ENCODE results near the gene ELN. TPM values are rescaled to one million over a fixed set of nuclear protein-coding genes. Genes with fewer than 3 reads are reported as not detected.
"Not testable (repeated sequence)": the region's sequence is repeated elsewhere in the genome, so short reads cannot be mapped to it uniquely, and the experiment has no call there.

Gene ELN
- polyA plus RNA-seq (2013, experiment 1 of 4), result 1.4 TPM
- 1.9 TPM for polyA plus RNA-seq (2013, experiment 2 of 4)
- polyA plus RNA-seq (2013, experiment 3 of 4), result 2.3 TPM
- polyA plus RNA-seq (2013, experiment 4 of 4), result 3.9 TPM

DNA sequence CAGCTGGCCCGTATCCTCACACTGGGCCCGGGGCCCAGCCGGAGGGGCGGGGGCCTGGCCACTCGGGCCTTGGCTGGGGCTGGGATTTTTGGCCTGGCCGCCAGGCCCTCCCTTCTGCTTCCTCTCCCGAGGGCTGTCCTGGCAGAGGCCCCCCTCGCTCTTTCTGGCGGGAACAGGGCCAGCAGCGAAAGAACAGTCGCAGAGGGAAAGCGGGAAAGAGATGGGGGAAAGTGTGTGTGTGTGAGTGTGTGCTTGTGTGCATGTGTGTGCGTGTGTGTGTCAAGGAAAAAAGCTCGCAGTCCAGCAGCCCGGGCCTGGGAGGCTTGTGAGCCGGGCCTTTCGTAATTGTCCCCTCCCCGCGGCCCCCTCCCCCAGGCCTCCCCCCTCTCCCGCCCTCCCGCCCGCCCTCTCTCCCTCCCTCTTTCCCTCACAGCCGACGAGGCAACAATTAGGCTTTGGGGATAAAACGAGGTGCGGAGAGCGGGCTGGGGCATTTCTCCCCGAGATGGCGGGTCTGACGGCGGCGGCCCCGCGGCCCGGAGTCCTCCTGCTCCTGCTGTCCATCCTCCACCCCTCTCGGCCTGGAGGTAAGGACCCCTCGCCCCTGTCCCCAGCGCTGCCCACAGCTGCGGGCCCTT is at the start of gene ELN:
TSS of gene ELN (plus strand) at position 491 of the 638 bp plus-strand sequence. CDS start at position 506, 15 bp downstream.
- Histone ChIP-seq H3K36me3 (ENCODE audit: control insufficient read depth, insufficient read depth, low read length) (no peaks in the 10 kb centered on the region), H3K27me3 (ENCODE audit: control insufficient read depth, insufficient read depth, low read length, poor library complexity, severe bottlenecking) (peaks cover 9% of the 10 kb centered on the region), H3K9me3 (ENCODE audit: control insufficient read depth, low read length) (no peaks in the 10 kb centered on the region), H3K4me1 (ENCODE audit: control insufficient read depth, insufficient read depth, low read length) (peaks cover 21% of the 10 kb centered on the region), H3K4me3 (ENCODE audit: insufficient read depth, low read depth, low read length) (no peak within 1 kb of the TSS), H3K27ac (ENCODE audit: insufficient read depth, low read depth, low read length, poor library complexity, severe bottlenecking) (no peak within 1 kb of the TSS)
- WGBS, 2 experiments, result 39% methylated on average over 32 of the region's 39 CpGs

DNA sequence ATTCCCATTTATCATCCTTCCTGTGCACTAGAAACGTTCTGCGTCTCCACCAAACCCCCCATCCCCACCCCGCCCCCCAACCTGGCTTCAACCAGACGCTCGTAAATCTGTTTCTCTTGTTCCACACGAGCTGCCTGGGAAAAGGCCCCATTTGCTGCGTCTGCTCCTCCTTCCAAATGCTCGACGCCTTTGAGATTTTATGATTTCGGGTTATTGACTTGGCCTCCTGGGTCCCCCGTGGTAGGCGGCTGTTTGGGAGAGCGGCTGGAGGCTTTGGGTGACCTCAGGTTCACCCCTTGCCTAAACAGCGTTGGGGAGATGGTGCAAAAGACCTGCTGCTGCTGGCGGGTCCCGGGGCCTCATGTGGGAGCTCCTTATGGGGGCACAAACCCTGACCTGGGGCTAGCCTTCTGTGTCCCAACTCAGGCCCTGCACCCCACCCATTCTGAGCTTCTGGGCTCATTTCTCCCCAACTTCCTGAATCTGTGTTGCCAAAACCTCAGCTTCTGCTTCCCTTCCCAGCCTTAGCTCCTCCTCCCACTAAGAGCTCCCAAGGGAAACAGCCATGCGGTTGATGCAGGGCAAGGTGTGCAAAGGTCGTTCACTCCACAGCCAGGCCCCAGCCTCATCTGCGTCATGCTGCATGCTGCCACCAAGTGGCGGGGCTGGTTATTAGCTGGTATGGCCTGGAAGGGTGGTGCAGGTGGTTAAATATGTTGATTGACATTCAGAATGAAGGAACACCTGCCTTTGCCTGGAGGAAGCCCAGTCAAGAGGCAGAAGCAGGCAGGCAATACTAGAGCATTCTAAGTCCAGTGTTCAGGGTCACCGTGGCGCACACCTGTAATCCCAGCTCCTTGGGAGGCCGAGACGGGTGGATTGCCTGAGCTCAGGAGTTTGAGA is 49.1 kb upstream of the ELN start:
- H3K27ac ChIP-seq (ENCODE audit: insufficient read depth, low read depth, low read length, poor library complexity, severe bottlenecking), result no peak overlapping the region
- no peaks in the 10 kb centered on the region for H3K9me3 ChIP-seq (ENCODE audit: control insufficient read depth, low read length)
- peaks cover 13% of the 10 kb centered on the region for H3K4me1 ChIP-seq (ENCODE audit: control insufficient read depth, insufficient read depth, low read length)
- 85 to 86% methylated on average over 24 of the region's 24 CpGs for WGBS, 2 experiments
- no peak overlapping the region for H3K4me3 ChIP-seq (ENCODE audit: insufficient read depth, low read depth, low read length)
- no peaks in the 10 kb centered on the region for H3K36me3 ChIP-seq (ENCODE audit: control insufficient read depth, insufficient read depth, low read length)
- H3K27me3 ChIP-seq (ENCODE audit: control insufficient read depth, insufficient read depth, low read length, poor library complexity, severe bottlenecking), result no peaks in the 10 kb centered on the region

DNA sequence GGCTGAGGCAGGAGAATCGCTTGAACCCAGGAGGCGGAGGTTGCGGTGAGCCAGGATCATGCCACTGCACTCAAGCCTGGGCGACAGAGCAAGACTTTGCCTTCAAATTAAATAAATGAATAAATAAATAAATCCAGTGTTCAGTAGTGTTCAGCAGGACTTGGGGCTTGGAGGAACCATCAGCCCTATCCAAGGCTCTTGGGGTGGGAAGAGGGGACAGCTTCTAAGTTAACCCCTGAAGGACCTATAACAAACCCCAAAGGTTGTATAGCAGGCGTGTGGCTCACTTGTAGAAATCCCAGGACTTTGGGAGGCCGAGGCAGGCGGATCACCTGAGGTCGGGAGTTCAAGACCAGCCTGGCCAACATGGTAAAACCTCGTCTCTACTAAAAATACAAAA is 48.3 kb upstream of the ELN start:
- 90 to 93% methylated on average over 8 to 9 of the region's 9 CpGs for WGBS, 2 experiments
- peaks cover 13% of the 10 kb centered on the region for H3K4me1 ChIP-seq (ENCODE audit: control insufficient read depth, insufficient read depth, low read length)
- H3K9me3 ChIP-seq (ENCODE audit: control insufficient read depth, low read length); H3K27me3 ChIP-seq (ENCODE audit: control insufficient read depth, insufficient read depth, low read length, poor library complexity, severe bottlenecking); H3K4me3 ChIP-seq (ENCODE audit: insufficient read depth, low read depth, low read length); H3K36me3 ChIP-seq (ENCODE audit: control insufficient read depth, insufficient read depth, low read length); H3K27ac ChIP-seq (ENCODE audit: insufficient read depth, low read depth, low read length, poor library complexity, severe bottlenecking): not testable (repeated sequence)

DNA sequence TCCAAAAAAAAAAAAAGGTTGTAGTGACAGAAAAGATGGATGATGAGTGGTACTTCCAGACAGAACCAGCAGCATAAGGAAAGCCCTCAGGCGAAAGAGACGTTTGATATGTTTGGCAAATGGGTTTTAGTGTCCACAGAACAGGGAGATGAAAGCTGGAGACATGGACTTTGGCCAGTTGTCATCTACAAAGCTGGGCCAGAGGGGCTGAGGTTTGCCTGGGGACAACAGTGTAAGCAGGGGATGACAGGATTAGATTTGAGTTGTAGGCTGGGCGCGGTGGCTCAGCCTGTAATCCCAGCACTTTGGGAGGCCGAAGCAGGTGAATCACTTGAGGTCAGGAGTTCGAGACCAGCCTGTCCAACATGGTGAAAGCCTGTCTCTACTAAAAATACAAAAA is 47.8 kb upstream of the ELN start:
- WGBS, 2 experiments, result 95 to 96% methylated on average over 6 of the region's 6 CpGs

DNA sequence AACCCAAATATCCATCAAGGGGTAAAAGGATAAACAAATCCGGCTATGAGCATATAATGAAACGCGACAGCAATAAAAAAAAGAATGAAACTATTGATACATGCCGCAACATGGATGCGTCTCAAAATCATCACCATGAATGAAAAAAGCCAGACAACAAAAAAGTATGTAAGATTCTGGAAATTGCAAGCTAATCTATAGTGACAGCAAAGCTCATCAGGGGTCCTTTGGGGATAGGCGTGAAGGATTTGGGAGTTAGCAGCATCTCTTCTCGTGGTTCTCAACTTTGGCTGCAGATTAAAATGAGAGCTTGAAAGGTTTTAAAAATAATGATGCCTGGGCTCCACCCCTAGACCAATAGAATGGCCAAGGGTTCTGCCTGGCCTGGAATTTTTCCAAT is 46.0 kb upstream of the ELN start:
- no peaks in the 10 kb centered on the region for H3K9me3 ChIP-seq (ENCODE audit: control insufficient read depth, low read length)
- WGBS, 2 experiments, result 87 to 88% methylated on average over 7 of the region's 7 CpGs
- no peak overlapping the region for H3K4me3 ChIP-seq (ENCODE audit: insufficient read depth, low read depth, low read length)
- no peak overlapping the region for H3K27ac ChIP-seq (ENCODE audit: insufficient read depth, low read depth, low read length, poor library complexity, severe bottlenecking)
- H3K4me1 ChIP-seq (ENCODE audit: control insufficient read depth, insufficient read depth, low read length), result peaks cover 11% of the 10 kb centered on the region
- H3K27me3 ChIP-seq (ENCODE audit: control insufficient read depth, insufficient read depth, low read length, poor library complexity, severe bottlenecking), result no peaks in the 10 kb centered on the region
- no peaks in the 10 kb centered on the region for H3K36me3 ChIP-seq (ENCODE audit: control insufficient read depth, insufficient read depth, low read length)

More for the DNA sequence above, 47.8 kb upstream of the ELN start:
- no peaks in the 10 kb centered on the region for H3K27me3 ChIP-seq (ENCODE audit: control insufficient read depth, insufficient read depth, low read length, poor library complexity, severe bottlenecking)
- H3K27ac ChIP-seq (ENCODE audit: insufficient read depth, low read depth, low read length, poor library complexity, severe bottlenecking), result no peak overlapping the region
- H3K4me1 ChIP-seq (ENCODE audit: control insufficient read depth, insufficient read depth, low read length), result peaks cover 13% of the 10 kb centered on the region
- no peaks in the 10 kb centered on the region for H3K36me3 ChIP-seq (ENCODE audit: control insufficient read depth, insufficient read depth, low read length)
- H3K4me3 ChIP-seq (ENCODE audit: insufficient read depth, low read depth, low read length), result no peak overlapping the region
- no peaks in the 10 kb centered on the region for H3K9me3 ChIP-seq (ENCODE audit: control insufficient read depth, low read length)

DNA sequence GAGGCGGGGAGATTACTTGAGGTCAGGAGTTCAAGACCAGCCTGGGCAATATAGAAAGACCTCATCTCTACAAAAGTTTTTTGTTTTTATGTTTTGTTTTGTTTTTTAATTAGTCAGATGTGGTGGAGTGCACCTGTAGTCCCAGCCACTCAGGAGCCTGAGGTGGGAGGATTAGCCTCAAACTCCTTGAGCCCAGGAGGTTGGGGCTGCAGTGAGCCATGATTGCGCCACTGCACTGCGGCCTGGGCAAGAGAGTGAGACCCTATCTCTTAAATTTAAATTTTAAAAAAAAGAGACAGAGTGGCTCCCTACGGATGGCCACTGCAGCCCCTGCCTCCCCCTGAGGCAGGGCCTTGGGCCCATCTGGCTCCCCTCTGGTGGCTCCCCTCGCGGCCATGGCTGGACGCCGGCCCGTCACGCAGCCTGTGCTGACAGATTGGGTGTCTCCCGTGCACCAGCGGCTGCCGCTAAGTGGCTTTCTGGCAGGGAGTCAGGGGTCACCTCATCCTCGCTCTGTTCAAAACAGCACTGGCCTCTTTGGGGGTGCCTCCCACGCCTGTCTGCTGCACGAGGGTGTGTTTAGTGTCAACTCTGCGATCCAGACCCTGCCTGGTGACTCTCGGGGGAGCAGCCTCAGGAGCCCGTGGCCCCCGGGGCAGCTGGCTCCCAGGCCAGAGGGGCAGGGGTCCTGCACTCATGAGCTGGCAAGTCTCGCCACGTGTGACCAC is 44.4 kb upstream of the ELN start:
- Histone ChIP-seq H3K27ac (ENCODE audit: insufficient read depth, low read depth, low read length, poor library complexity, severe bottlenecking) (no peak overlapping the region), H3K4me1 (ENCODE audit: control insufficient read depth, insufficient read depth, low read length) (peaks cover 6% of the 10 kb centered on the region), H3K27me3 (ENCODE audit: control insufficient read depth, insufficient read depth, low read length, poor library complexity, severe bottlenecking) (no peaks in the 10 kb centered on the region), H3K4me3 (ENCODE audit: insufficient read depth, low read depth, low read length) (no peak overlapping the region), H3K9me3 (ENCODE audit: control insufficient read depth, low read length) (no peaks in the 10 kb centered on the region), H3K36me3 (ENCODE audit: control insufficient read depth, insufficient read depth, low read length) (no peaks in the 10 kb centered on the region)
- WGBS, 2 experiments, result 94% methylated on average over 22 of the region's 22 CpGs

DNA sequence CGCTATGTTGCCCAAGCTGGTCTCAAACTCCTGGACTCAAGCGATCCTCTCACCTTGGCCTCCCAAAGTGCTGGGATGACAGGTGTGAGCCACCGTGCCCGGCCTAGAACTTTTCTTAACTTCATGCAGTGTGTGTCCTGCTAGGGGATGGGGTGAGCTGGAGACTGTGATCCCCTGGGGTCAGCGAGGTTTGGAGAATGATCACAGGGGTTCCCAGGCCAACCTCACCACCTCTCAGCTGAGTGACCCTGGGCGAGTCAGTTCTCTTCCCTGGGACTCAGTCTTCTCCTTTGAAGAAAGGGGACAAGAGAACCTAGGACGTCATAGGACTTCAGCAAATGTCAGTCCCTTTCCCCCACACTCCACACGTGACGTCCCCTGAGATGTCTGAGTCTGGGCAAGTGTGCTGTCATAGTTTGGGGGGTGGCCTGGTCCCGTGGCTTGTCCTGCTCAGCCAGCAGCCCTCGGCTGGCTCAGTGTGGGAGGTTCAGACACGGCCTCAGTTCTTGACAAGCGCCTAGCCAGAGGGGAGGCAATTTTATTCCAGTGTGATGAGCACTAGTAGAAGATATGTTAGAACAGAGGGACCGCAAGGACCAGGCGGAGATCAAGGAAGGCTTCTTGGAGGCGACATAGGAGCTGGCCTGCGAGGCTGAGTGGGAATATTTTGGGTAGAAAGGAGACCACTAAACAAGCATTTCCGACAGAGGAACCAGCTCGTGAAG is 43.3 kb upstream of the ELN start:
- Histone ChIP-seq H3K36me3 (ENCODE audit: control insufficient read depth, insufficient read depth, low read length) (no peaks in the 10 kb centered on the region), H3K4me3 (ENCODE audit: insufficient read depth, low read depth, low read length) (no peak overlapping the region), H3K4me1 (ENCODE audit: control insufficient read depth, insufficient read depth, low read length) (peaks cover 6% of the 10 kb centered on the region), H3K27me3 (ENCODE audit: control insufficient read depth, insufficient read depth, low read length, poor library complexity, severe bottlenecking) (no peaks in the 10 kb centered on the region), H3K9me3 (ENCODE audit: control insufficient read depth, low read length) (no peaks in the 10 kb centered on the region), H3K27ac (ENCODE audit: insufficient read depth, low read depth, low read length, poor library complexity, severe bottlenecking) (no peak overlapping the region)
- 89% methylated on average over 19 of the region's 19 CpGs for WGBS, 2 experiments

DNA sequence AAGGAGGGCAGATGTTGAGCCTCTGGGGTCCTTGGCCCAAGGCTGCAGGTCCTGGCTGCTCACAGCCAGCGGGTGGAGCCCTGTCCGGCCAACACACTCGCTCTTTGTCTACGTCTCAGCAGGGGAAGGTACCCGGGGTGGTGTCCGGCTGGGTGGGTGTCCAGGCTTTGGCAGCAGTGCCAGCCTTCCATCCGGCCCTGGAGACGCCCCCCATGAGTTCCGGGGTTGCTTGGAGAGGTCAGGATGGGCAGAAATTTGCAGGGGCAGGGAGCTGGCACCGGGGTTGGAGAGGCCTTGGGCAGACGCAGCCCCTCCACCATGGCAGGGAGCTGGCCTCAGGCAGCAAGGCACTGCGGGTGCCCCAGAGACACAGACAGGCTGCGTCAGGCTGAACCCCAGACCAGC is 42.2 kb upstream of the ELN start:
- H3K4me1 ChIP-seq (ENCODE audit: control insufficient read depth, insufficient read depth, low read length), result peaks cover 6% of the 10 kb centered on the region
- no peak overlapping the region for H3K27ac ChIP-seq (ENCODE audit: insufficient read depth, low read depth, low read length, poor library complexity, severe bottlenecking)
- H3K9me3 ChIP-seq (ENCODE audit: control insufficient read depth, low read length), result no peaks in the 10 kb centered on the region
- H3K27me3 ChIP-seq (ENCODE audit: control insufficient read depth, insufficient read depth, low read length, poor library complexity, severe bottlenecking), result no peaks in the 10 kb centered on the region
- 88 to 89% methylated on average over 13 of the region's 13 CpGs for WGBS, 2 experiments
- H3K36me3 ChIP-seq (ENCODE audit: control insufficient read depth, insufficient read depth, low read length), result no peaks in the 10 kb centered on the region
- H3K4me3 ChIP-seq (ENCODE audit: insufficient read depth, low read depth, low read length), result no peak overlapping the region

DNA sequence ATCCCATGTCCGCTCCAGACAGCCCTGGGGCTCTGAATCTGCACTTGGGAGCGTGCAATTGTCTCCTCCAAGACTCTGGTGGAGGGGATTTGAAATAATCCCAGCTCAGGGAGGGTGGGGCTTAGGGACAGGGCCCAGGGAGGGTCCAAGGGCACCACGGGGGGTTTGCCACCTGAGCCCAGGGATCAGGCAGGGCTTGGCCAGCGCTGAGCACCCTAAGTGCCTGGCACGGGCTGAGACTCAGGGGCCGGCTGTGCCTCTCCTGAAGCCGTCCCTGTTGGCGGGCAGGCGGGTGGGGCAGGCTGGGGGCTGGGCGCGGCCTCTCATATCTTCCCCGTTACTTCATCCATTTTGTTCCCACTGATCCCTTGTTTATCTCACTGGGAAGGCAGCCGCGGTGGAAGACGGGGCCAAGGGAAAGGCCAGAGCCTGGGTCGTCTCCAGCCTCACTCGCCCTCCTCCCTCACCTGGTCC is 41.8 kb upstream of the ELN start:
- no peak overlapping the region for H3K4me3 ChIP-seq (ENCODE audit: insufficient read depth, low read depth, low read length)
- no peaks in the 10 kb centered on the region for H3K36me3 ChIP-seq (ENCODE audit: control insufficient read depth, insufficient read depth, low read length)
- no peak overlapping the region for H3K27ac ChIP-seq (ENCODE audit: insufficient read depth, low read depth, low read length, poor library complexity, severe bottlenecking)
- H3K9me3 ChIP-seq (ENCODE audit: control insufficient read depth, low read length), result no peaks in the 10 kb centered on the region
- WGBS, 2 experiments, result 88% methylated on average over 17 of the region's 17 CpGs
- peaks cover 6% of the 10 kb centered on the region for H3K4me1 ChIP-seq (ENCODE audit: control insufficient read depth, insufficient read depth, low read length)
- H3K27me3 ChIP-seq (ENCODE audit: control insufficient read depth, insufficient read depth, low read length, poor library complexity, severe bottlenecking), result no peaks in the 10 kb centered on the region

Measured in ectodermal cell (in vitro differentiated cells).